OCI-LY7 (cell line): ENCODE data around the gene SLC9A9. TPM values are rescaled to one million over a fixed set of nuclear protein-coding genes. Genes with fewer than 3 reads are reported as not detected.

ENCODE experiments used
- BruUV-seq: library from RNA; stranded (reverse); fragments of 400-500 nt; replicated peaks from 2 replicates; lab custom pipeline; 2021; lab: Mats Ljungman, UMichigan
- CTCF ChIA-PET: fragments of 300-600 bp; sonication (Branson Sonifier 250); formaldehyde crosslinking; loops from one replicate; lab custom pipeline; 2022; ENCODE audit warnings: antibody characterized with exemption; ENCODE audit not compliant: unreplicated experiment; lab: Charles Lee
- POLR2A ChIA-PET: fragments of 300-600 bp; sonication (Branson Sonifier 250); formaldehyde crosslinking; loops from one replicate; lab custom pipeline; 2022; ENCODE audit warnings: antibody characterized with exemption; lab: Charles Lee
- DNase-seq: peaks from one replicate; pipeline ENCODE4 v3.0.0-alpha.2; 2015; ENCODE audit warnings: low spot score
- H2AFZ ChIP-seq: fragments of 200-600 bp; sonication (generic), shearing (Covaris generic); 2 replicates; pipeline ENCODE4 v1.6.1; 2014; ENCODE audit warnings: mild to moderate bottlenecking, antibody characterized with exemption, low read length, moderate library complexity
- H3K27ac ChIP-seq: fragments of 200-600 bp; sonication (generic); 2 replicates; pipeline ENCODE4 v1.5.1; 2014; ENCODE audit warnings: mixed run types, low read depth, mild to moderate bottlenecking, moderate library complexity, low read length, inconsistent platforms; ENCODE audit not compliant: poor library complexity, severe bottlenecking
- H3K36me3 ChIP-seq: fragments of 200-600 bp; sonication (generic); 2 replicates; pipeline ENCODE4 v1.6.1; 2014; ENCODE audit warnings: mild to moderate bottlenecking, antibody characterized with exemption, low read length, moderate library complexity, mixed read lengths; ENCODE audit not compliant: insufficient read depth
- H3K4me1 ChIP-seq: fragments of 200-600 bp; sonication (generic); 2 replicates; pipeline ENCODE4 v1.5.1; 2014; ENCODE audit warnings: mild to moderate bottlenecking, low read length; ENCODE audit not compliant: insufficient read depth, poor library complexity, severe bottlenecking
- H3K4me2 ChIP-seq: fragments of 200-600 bp; sonication (generic); 2 replicates; pipeline ENCODE4 v1.6.1; 2014; ENCODE audit warnings: mild to moderate bottlenecking, low read length
- H3K4me3 ChIP-seq: fragments of 200-600 bp; sonication (generic); 2 replicates; pipeline ENCODE4 v1.5.1; 2014; ENCODE audit warnings: mild to moderate bottlenecking, low read depth, low read length; ENCODE audit not compliant: poor library complexity, severe bottlenecking
- H3K79me2 ChIP-seq: fragments of 200-600 bp; sonication (generic); 2 replicates; pipeline ENCODE4 v1.6.1; 2016; ENCODE audit warnings: low read depth, mild to moderate bottlenecking, low read length, moderate library complexity, mixed read lengths; ENCODE audit not compliant: insufficient read depth
- H3K9me2 ChIP-seq: fragments of 200-600 bp; sonication (generic); 2 replicates; pipeline ENCODE4 v1.6.1; 2016; ENCODE audit warnings: mild to moderate bottlenecking, low read length, mixed read lengths; ENCODE audit not compliant: insufficient read depth
- H3K9me3 ChIP-seq: fragments of 200-600 bp; sonication (generic); 2 replicates; pipeline ENCODE4 v1.6.1; 2014; ENCODE audit warnings: mild to moderate bottlenecking, mixed run types, low read length, mixed read lengths
- H4K20me1 ChIP-seq: fragments of 200-600 bp; sonication (generic); 2 replicates; pipeline ENCODE4 v1.6.1; 2014; ENCODE audit warnings: mild to moderate bottlenecking, antibody characterized with exemption, low read length, moderate library complexity, mixed read lengths; ENCODE audit not compliant: insufficient read depth
- CTCF ChIP-seq: fragments of 200-600 bp; sonication (generic); conservative IDR thresholded peaks from 2 replicates; pipeline ENCODE4 v1.5.1; 2014; ENCODE audit warnings: mild to moderate bottlenecking, antibody characterized with exemption, low read length, moderate library complexity, mixed read lengths
- EZH2phosphoT487 ChIP-seq: fragments of 200-600 bp; sonication (generic); IDR thresholded peaks from 2 replicates; pipeline ENCODE4 v1.6.1; 2018; ENCODE audit warnings: low read depth, borderline replicate concordance, mild to moderate bottlenecking, mixed run types, antibody characterized with exemption, low read length, moderate library complexity, mixed read lengths
- intact Hi-C: fragments of 100-400 bp; cut with micrococcal nuclease; formaldehyde crosslinking; loops from one replicate; pipeline ENCODE4 v1.10.0; 2022; ENCODE audit not compliant: unreplicated experiment
- total RNA-seq, 2 experiments: library from RNA; depleted of rRNA in 1 of 2; stranded (reverse); fragments of >200 nt in 1 of 2; shearing (Covaris generic) in 1 of 2; gene quantifications; 2 replicates each; pipeline ENCODE4 v1.2.3, GENCODE V29; 2014 to 2022

SLC9A9 gene
- total RNA-seq, 2 experiments from 2014 or later, result 9.3 to 14.8 TPM

DNA sequence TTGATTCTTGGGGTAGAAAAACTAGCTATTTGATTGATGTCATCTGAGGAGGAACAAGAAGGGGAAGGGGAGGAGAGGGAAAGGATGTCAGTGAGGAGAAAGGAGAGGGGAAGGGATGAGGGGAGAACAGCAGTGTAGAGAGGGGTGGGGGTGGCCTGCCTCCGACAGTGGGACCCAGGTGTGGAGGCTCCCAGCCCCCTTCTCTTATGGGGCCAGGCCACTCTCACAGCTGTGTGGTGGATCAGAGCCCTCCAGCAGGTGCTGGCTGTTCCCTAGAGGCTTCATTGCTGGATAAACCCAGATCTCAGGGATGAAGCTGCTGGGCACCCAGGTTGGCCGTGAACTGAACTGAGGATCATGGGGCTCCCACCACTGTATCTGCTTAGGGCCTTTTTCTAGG is 464.2 kb downstream of the SLC9A9 start:
- intact Hi-C loops, result no loop called here
- Histone ChIP-seq H3K79me2 (no peaks in the 10 kb centered on the region), H3K36me3 (no peaks in the 10 kb centered on the region), H3K27ac (no peak overlapping the region), H3K9me2 (no peaks in the 10 kb centered on the region), H3K9me3 (no peaks in the 10 kb centered on the region), H4K20me1 (no peaks in the 10 kb centered on the region), H3K4me3 (no peak overlapping the region), H2AFZ (no peak overlapping the region), H3K4me2 (no peak overlapping the region), H3K4me1 (no peaks in the 10 kb centered on the region)
- CTCF ChIA-PET, result interaction anchor here (0.6 kb wide), 3 partner anchors 155 to 689 kb away, joined by 3 to 5 read pairs (median 4); no protein-coding TSS in a partner anchor
- no peak for TF ChIP-seq CTCF
- POLR2A ChIA-PET, result interaction anchor here (0.6 to 1.0 kb wide), 2 partner anchors 14 to 120 kb away, joined by 3 read pairs; no protein-coding TSS in a partner anchor
- no peak for DNase-seq
- no TSS peak for BruUV-seq

GRCh38 chr3:143383421-143383820 is 464.8 kb downstream of the SLC9A9 start:
- Histone ChIP-seq H3K4me1 (no peaks in the 10 kb centered on the region), H3K27ac (no peak overlapping the region), H3K79me2 (no peaks in the 10 kb centered on the region), H4K20me1 (no peaks in the 10 kb centered on the region), H3K4me3 (no peak overlapping the region), H3K4me2 (no peak overlapping the region), H3K36me3 (no peaks in the 10 kb centered on the region), H2AFZ (no peak overlapping the region), H3K9me2 (no peaks in the 10 kb centered on the region), H3K9me3 (no peaks in the 10 kb centered on the region)
- intact Hi-C loops, result no loop called here
- CTCF ChIA-PET, result interaction anchor here (0.6 kb wide), 3 partner anchors 154 to 688 kb away, joined by 3 to 5 read pairs (median 4); no protein-coding TSS in a partner anchor
- TF ChIP-seq EZH2phosphoT487 (no peak), CTCF (no peak)
- POLR2A ChIA-PET, result interaction anchor here (0.6 to 1.0 kb wide), 3 partner anchors 15 to 288 kb away, joined by 3 read pairs; no protein-coding TSS in a partner anchor
- DNase-seq, result no peak
- no TSS peak for BruUV-seq

DNA sequence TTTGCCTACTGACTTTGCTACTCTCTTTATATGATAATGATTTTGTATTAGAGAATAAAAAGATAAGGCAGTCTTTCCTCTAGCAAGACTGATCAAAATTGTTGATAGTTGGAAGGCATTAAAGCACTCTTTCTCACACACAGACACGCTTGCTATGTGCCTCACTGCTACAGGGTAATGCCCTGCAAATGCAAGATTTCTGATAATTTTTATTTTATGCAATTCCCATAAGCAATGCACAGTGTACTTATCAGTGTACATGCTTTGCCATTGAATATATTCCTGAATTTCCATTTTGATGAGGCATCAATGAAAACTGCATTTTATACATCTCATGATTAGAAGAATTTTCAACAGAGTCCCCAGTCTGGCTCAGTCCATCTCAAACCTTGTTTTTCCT is 465.5 kb downstream of the SLC9A9 start:
- no peaks in the 10 kb centered on the region for H3K4me1 ChIP-seq
- BruUV-seq, result no TSS peak
- ChIA-PET POLR2A (no interaction called here), CTCF (no interaction called here)
- H3K9me3 ChIP-seq, result no peaks in the 10 kb centered on the region
- no peaks in the 10 kb centered on the region for H3K9me2 ChIP-seq
- no peaks in the 10 kb centered on the region for H3K36me3 ChIP-seq
- intact Hi-C loops, result no loop called here
- no peak for TF ChIP-seq EZH2phosphoT487
- TF ChIP-seq CTCF, result no peak
- H3K79me2 ChIP-seq, result no peaks in the 10 kb centered on the region
- no peak for DNase-seq
- no peak overlapping the region for H2AFZ ChIP-seq
- H4K20me1 ChIP-seq, result no peaks in the 10 kb centered on the region
- no peak overlapping the region for H3K27ac ChIP-seq
- H3K4me3 ChIP-seq, result no peak overlapping the region
- H3K4me2 ChIP-seq, result no peak overlapping the region
